MM.1S (cell line): Measurements from ENCODE around the gene APOC1.
A peak's percentile ranks its signal among the peaks of the same experiment; 100 is the strongest.

Experiments used
- DNase-seq: peaks from one replicate; pipeline ENCODE4 v3.0.0-alpha.2; 2015
- H2AFZ ChIP-seq: fragments of 300-600 bp; sonication (generic); 2 replicates; pipeline ENCODE4 v1.6.0; 2016; ENCODE audit warnings: antibody characterized with exemption, low read length
- H3F3A ChIP-seq: fragments of 300-600 bp; sonication (generic); 2 replicates; pipeline ENCODE4 v1.6.1; 2016; ENCODE audit warnings: mild to moderate bottlenecking, antibody characterized with exemption, low read length, moderate library complexity, mixed read lengths; ENCODE audit not compliant: insufficient read depth
- H3K27ac ChIP-seq: fragments of 300-600 bp; sonication (generic); 2 replicates; pipeline ENCODE4 v1.5.1; 2016; ENCODE audit warnings: mild to moderate bottlenecking, low read length
- H3K27me3 ChIP-seq: fragments of 300-600 bp; sonication (generic); replicated peaks from 2 replicates; pipeline ENCODE4 v1.6.0; 2016; ENCODE audit warnings: low read length; ENCODE audit not compliant: insufficient read depth
- H3K36me3 ChIP-seq: fragments of 300-600 bp; sonication (generic); replicated peaks from 2 replicates; pipeline ENCODE4 v1.6.1; 2016; ENCODE audit warnings: mild to moderate bottlenecking, low read length, mixed read lengths; ENCODE audit not compliant: insufficient read depth
- H3K4me1 ChIP-seq: fragments of 300-600 bp; sonication (generic); 2 replicates; pipeline ENCODE4 v1.6.1; 2016; ENCODE audit warnings: low read length, mixed read lengths
- H3K4me2 ChIP-seq: fragments of 300-600 bp; sonication (generic); 2 replicates; pipeline ENCODE4 v1.6.0; 2016; ENCODE audit warnings: low read depth, low read length
- H3K4me3 ChIP-seq: fragments of 300-600 bp; sonication (generic); 2 replicates; pipeline ENCODE4 v1.5.1; 2016; ENCODE audit warnings: low read length, mixed read lengths
- H3K79me2 ChIP-seq: fragments of 300-600 bp; sonication (generic); 2 replicates; pipeline ENCODE4 v1.6.1; 2016; ENCODE audit warnings: mixed run types, low read length, mixed read lengths
- H3K9ac ChIP-seq: fragments of 300-600 bp; sonication (generic); 2 replicates; pipeline ENCODE4 v1.6.1; 2016; ENCODE audit warnings: low read length, mixed read lengths
- H3K9me2 ChIP-seq: fragments of 300-600 bp; sonication (generic); replicated peaks from 2 replicates; pipeline ENCODE4 v1.6.1; 2016; ENCODE audit warnings: mild to moderate bottlenecking, low read length, mixed read lengths; ENCODE audit not compliant: insufficient read depth
- H3K9me3 ChIP-seq: fragments of 300-600 bp; sonication (generic); replicated peaks from 2 replicates; pipeline ENCODE4 v1.6.1; 2016; ENCODE audit warnings: mild to moderate bottlenecking, low read length, mixed read lengths; ENCODE audit not compliant: insufficient read depth
- H4K20me1 ChIP-seq: fragments of 300-600 bp; sonication (generic); 2 replicates; pipeline ENCODE4 v1.6.1; 2016; ENCODE audit warnings: mild to moderate bottlenecking, low read length, moderate library complexity, mixed read lengths; ENCODE audit not compliant: insufficient read depth
- EZH2 ChIP-seq: fragments of 300-600 bp; sonication (generic); optimal IDR thresholded peaks from 2 replicates; pipeline ENCODE3; 2017; ENCODE audit warnings: low read depth, mild to moderate bottlenecking, antibody characterized with exemption, low read length, mixed read lengths
- EZH2phosphoT487 ChIP-seq: fragments of 300-600 bp; sonication (generic); IDR thresholded peaks from 2 replicates; pipeline ENCODE4 v1.6.1; 2018; ENCODE audit warnings: antibody characterized with exemption, low read length
- TF ChIP-seq, protein P1 (sequence below): fragments of 300-600 bp; sonication (generic); IDR thresholded peaks from 2 replicates; pipeline ENCODE4 v1.5.1; 2016; ENCODE audit warnings: antibody characterized with exemption, low read length, mixed read lengths

The APOC1 gene

DNA sequence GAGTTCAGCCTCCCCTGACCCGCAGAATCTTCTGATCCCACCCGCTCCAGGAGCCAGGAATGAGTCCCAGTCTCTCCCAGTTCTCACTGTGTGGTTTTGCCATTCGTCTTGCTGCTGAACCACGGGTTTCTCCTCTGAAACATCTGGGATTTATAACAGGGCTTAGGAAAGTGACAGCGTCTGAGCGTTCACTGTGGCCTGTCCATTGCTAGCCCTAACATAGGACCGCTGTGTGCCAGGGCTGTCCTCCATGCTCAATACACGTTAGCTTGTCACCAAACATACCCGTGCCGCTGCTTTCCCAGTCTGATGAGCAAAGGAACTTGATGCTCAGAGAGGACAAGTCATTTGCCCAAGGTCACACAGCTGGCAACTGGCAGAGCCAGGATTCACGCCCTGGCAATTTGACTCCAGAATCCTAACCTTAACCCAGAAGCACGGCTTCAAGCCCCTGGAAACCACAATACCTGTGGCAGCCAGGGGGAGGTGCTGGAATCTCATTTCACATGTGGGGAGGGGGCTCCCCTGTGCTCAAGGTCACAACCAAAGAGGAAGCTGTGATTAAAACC lies 9.9 kb upstream of the APOC1 start:
- H3K27ac ChIP-seq, result no peak overlapping the region
- no peaks in the 10 kb centered on the region; the same call in 1 of the 2 replicates for H3K36me3 ChIP-seq
- no peaks in the 10 kb centered on the region for H3K4me1 ChIP-seq
- H3F3A ChIP-seq, result 0 out of 2 replicates have a peak, but pooled peaks cover 2% of the 10 kb centered on the region
- H3K4me2 ChIP-seq, result no peak overlapping the region
- H3K27me3 ChIP-seq, result peaks cover 23% of the 10 kb centered on the region
- TF ChIP-seq EZH2phosphoT487 (no peak), EZH2 (no peak)
- TF ChIP-seq, protein P1, sequence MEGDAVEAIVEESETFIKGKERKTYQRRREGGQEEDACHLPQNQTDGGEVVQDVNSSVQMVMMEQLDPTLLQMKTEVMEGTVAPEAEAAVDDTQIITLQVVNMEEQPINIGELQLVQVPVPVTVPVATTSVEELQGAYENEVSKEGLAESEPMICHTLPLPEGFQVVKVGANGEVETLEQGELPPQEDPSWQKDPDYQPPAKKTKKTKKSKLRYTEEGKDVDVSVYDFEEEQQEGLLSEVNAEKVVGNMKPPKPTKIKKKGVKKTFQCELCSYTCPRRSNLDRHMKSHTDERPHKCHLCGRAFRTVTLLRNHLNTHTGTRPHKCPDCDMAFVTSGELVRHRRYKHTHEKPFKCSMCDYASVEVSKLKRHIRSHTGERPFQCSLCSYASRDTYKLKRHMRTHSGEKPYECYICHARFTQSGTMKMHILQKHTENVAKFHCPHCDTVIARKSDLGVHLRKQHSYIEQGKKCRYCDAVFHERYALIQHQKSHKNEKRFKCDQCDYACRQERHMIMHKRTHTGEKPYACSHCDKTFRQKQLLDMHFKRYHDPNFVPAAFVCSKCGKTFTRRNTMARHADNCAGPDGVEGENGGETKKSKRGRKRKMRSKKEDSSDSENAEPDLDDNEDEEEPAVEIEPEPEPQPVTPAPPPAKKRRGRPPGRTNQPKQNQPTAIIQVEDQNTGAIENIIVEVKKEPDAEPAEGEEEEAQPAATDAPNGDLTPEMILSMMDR, result no peak
- H2AFZ ChIP-seq, result no peak overlapping the region
- no peaks in the 10 kb centered on the region for H3K79me2 ChIP-seq
- H3K9me2 ChIP-seq, result no peaks in the 10 kb centered on the region
- H3K4me3 ChIP-seq, result no peak overlapping the region
- no peak overlapping the region for H3K9ac ChIP-seq
- no peaks in the 10 kb centered on the region for H3K9me3 ChIP-seq
- no peak for DNase-seq
- H4K20me1 ChIP-seq, result no peaks in the 10 kb centered on the region

DNA sequence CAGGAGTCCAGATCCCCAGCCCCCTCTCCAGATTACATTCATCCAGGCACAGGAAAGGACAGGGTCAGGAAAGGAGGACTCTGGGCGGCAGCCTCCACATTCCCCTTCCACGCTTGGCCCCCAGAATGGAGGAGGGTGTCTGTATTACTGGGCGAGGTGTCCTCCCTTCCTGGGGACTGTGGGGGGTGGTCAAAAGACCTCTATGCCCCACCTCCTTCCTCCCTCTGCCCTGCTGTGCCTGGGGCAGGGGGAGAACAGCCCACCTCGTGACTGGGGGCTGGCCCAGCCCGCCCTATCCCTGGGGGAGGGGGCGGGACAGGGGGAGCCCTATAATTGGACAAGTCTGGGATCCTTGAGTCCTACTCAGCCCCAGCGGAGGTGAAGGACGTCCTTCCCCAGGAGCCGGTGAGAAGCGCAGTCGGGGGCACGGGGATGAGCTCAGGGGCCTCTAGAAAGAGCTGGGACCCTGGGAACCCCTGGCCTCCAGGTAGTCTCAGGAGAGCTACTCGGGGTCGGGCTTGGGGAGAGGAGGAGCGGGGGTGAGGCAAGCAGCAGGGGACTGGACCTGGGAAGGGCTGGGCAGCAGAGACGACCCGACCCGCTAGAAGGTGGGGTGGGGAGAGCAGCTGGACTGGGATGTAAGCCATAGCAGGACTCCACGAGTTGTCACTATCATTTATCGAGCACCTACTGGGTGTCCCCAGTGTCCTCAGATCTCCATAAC lies 8.8 kb upstream of the APOC1 start, which contains the start of gene APOE:
TSS of gene APOE (plus strand) at position 360 of the 724 bp plus-strand sequence. CDS start 829 bp downstream, outside the sequence.
- no peak within 1 kb of the TSS for H3K9ac ChIP-seq
- no peaks in the 10 kb centered on the region for H3K9me3 ChIP-seq
- no peak within 1 kb of the TSS for H3K4me3 ChIP-seq
- peak within 1 kb of the TSS; percentile 30; the same call in 1 of the 2 replicates for H3K4me2 ChIP-seq
- H3K79me2 ChIP-seq, result no peaks in the 10 kb centered on the region
- H3K9me2 ChIP-seq, result no peaks in the 10 kb centered on the region
- H3K27ac ChIP-seq, result no peak within 1 kb of the TSS
- H2AFZ ChIP-seq, result no peak within 1 kb of the TSS
- H4K20me1 ChIP-seq, result no peaks in the 10 kb centered on the region
- H3K27me3 ChIP-seq, result peaks cover 31% of the 10 kb centered on the region
- no peak for DNase-seq
- TF ChIP-seq EZH2 (no peak), EZH2phosphoT487 (no peak)
- TF ChIP-seq, protein P1, result no peak
- no peaks in the 10 kb centered on the region for H3K36me3 ChIP-seq
- no peaks in the 10 kb centered on the region for H3K4me1 ChIP-seq
- 0 out of 2 replicates have a peak, but pooled peaks cover 2% of the 10 kb centered on the region for H3F3A ChIP-seq

DNA sequence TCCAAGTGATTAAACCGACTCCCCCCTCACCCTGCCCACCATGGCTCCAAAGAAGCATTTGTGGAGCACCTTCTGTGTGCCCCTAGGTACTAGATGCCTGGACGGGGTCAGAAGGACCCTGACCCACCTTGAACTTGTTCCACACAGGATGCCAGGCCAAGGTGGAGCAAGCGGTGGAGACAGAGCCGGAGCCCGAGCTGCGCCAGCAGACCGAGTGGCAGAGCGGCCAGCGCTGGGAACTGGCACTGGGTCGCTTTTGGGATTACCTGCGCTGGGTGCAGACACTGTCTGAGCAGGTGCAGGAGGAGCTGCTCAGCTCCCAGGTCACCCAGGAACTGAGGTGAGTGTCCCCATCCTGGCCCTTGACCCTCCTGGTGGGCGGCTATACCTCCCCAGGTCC lies 6.8 kb upstream of the APOC1 start:
- no peak overlapping the region for H2AFZ ChIP-seq
- DNase-seq, result no peak
- TF ChIP-seq EZH2, result no peak
- TF ChIP-seq EZH2phosphoT487, result no peak
- TF ChIP-seq, protein P1, result no peak
- H3K4me3 ChIP-seq, result no peak overlapping the region
- H3K27ac ChIP-seq, result no peak overlapping the region
- no peaks in the 10 kb centered on the region for H3K9me3 ChIP-seq
- peaks cover 50% of the 10 kb centered on the region for H3K27me3 ChIP-seq
- 0 out of 2 replicates have a peak, but pooled peaks cover 2% of the 10 kb centered on the region for H3F3A ChIP-seq
- no peaks in the 10 kb centered on the region for H3K9me2 ChIP-seq
- no peaks in the 10 kb centered on the region for H3K4me1 ChIP-seq
- H3K36me3 ChIP-seq, result no peaks in the 10 kb centered on the region
- H4K20me1 ChIP-seq, result no peaks in the 10 kb centered on the region
- no peaks in the 10 kb centered on the region for H3K79me2 ChIP-seq
- no peak overlapping the region for H3K9ac ChIP-seq
- H3K4me2 ChIP-seq, result no peak overlapping the region
